GM12891 (cell line): ENCODE data around the gene URM1.

Experiments
- POLR2A ChIP-seq: IDR thresholded peaks from 2 replicates; pipeline ENCODE4 v1.6.1; 2011; ENCODE audit warnings: low read depth, low read length, control low read depth
- POLR2AphosphoS5 ChIP-seq: IDR thresholded peaks from 2 replicates; pipeline ENCODE4 v1.6.1; 2011; ENCODE audit warnings: low read depth, low read length, control low read depth
- SPI1 ChIP-seq: IDR thresholded peaks from 2 replicates; pipeline ENCODE4 v1.6.1; 2011; ENCODE audit warnings: low read depth, low read length, control low read depth
- TAF1 ChIP-seq: IDR thresholded peaks from 2 replicates; pipeline ENCODE4 v1.6.1; 2011; ENCODE audit warnings: low read depth, low read length, control low read depth

GRCh38 chr9:128382261-128382660 is 11.1 kb downstream of the URM1 start:
- TF ChIP-seq POLR2AphosphoS5, result no peak
- no peak for TF ChIP-seq POLR2A
- no peak for TF ChIP-seq SPI1
- TF ChIP-seq TAF1, result no peak
